ENCODE results near the gene CEBPB. TPM values are rescaled to one million over a fixed set of nuclear protein-coding genes. Genes with fewer than 3 reads are reported as not detected.

CEBPB gene
- total RNA-seq, 1 donor from 2014 or later = 33.8 TPM

DNA sequence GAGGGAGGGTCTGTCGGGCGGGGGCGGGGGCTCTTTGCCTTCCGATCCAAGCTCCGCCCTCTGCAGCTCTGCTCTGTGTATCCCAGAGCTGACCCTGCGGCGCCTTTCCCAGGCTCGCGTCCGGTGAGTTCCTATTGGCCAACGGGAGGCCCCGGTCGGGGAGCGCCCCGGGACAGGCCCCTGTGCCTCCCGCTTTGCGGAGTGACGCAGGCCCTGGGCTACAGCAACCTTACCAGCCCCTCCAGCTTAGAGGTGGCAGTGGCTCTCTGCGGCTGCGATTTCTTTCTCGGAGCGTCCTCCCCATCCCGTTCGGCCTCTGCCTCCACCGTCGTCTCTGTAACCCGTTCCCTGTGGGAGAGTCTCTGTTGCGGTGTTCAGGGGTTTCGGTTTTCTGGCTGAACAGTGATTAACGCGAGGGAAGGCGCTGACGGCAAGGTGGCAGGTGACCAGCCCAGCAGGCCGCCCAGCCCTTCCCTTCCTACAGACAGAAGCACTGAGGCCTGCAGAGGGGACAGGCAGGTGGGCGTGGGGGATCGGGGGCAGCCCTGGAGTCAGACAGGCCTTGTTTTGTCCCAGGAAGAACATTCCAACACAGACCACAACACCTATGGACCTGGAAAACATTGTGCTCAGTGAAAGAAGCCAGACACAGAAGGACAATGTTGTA lies 18.1 kb upstream of the CEBPB start:
- Mint-ChIP-seq H3K9me3 (ENCODE audit: unreplicated experiment) (no peaks in the 10 kb centered on the region), H3K36me3 (ENCODE audit: low read depth, unreplicated experiment) (no peaks in the 10 kb centered on the region), H3K4me3 (ENCODE audit: unreplicated experiment) (peak overlapping the region; percentile 72), H3K27ac (ENCODE audit: unreplicated experiment) (peak overlapping the region; percentile 44), H3K27me3 (ENCODE audit: low read depth, unreplicated experiment) (no peaks in the 10 kb centered on the region), H3K4me1 (ENCODE audit: low read depth, unreplicated experiment) (peaks cover 3% of the 10 kb centered on the region)
- H3K4me1 ChIP-seq (ENCODE audit: insufficient read depth, low read length) = peaks cover 11% of the 10 kb centered on the region
- no peaks in the 10 kb centered on the region for H3K36me3 ChIP-seq (ENCODE audit: insufficient read depth, low read length)
- peak overlapping the region; percentile 72 for H3K9ac ChIP-seq (ENCODE audit: low read length)
- FAIRE-seq (no peak), DNase-seq (ENCODE audit: low read depth) (peak; percentile 55)
- H3K9me3 ChIP-seq (ENCODE audit: insufficient read depth, low read depth, low read length) = no peaks in the 10 kb centered on the region
- H3K27ac ChIP-seq (ENCODE audit: low read depth, low read length) = peak overlapping the region; percentile 25
- H2AFZ ChIP-seq (ENCODE audit: low read depth, low read length) = peak overlapping the region; percentile 87
- peak overlapping the region; percentile 84 for H3K4me2 ChIP-seq (ENCODE audit: low read length)
- H3K27me3 ChIP-seq (ENCODE audit: insufficient read depth, low read length) = no peaks in the 10 kb centered on the region
- no peak for TF ChIP-seq EZH2 (IDR thresholded peaks at IDR 0.05; ENCODE audit: insufficient read depth, low read length)
- no peak for TF ChIP-seq CTCF (IDR thresholded peaks at IDR 0.05; ENCODE audit: insufficient read depth, low read depth, low read length)
- H3K4me3 ChIP-seq (ENCODE audit: insufficient read depth, low read depth, low read length) = peak overlapping the region; percentile 43
- no peaks in the 10 kb centered on the region for H3K79me2 ChIP-seq (ENCODE audit: insufficient read depth, low read length)
- H4K20me1 ChIP-seq (ENCODE audit: insufficient read depth, low read length) = no peaks in the 10 kb centered on the region

DNA sequence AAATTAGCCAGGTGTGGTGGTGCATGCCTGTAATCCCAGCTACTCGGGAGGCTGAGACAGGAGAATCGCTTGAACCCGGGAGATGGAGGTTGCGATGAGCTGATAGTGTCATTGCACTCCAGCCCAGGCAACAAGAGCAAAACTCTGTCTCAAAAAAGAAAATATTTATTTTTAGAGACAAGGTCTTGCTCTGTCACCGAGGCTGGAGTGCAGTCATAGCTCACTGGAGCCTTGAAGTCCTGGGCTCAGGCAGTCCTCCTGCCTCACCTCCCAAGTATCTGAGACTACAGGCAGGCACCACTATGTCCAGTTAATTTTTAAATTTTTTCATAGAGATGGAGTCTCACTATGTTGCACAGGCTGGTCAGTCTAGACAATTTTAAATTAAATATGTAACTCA lies 16.2 kb upstream of the CEBPB start:
- Histone ChIP-seq H3K27me3 (ENCODE audit: insufficient read depth, low read length) (no peaks in the 10 kb centered on the region), H3K27ac (ENCODE audit: low read depth, low read length) (no peak overlapping the region), H3K4me1 (ENCODE audit: insufficient read depth, low read length) (peaks cover 11% of the 10 kb centered on the region), H2AFZ (ENCODE audit: low read depth, low read length) (no peak overlapping the region), H3K9me3 (ENCODE audit: insufficient read depth, low read depth, low read length) (no peaks in the 10 kb centered on the region), H3K4me2 (ENCODE audit: low read length) (no peak overlapping the region), H3K4me3 (ENCODE audit: insufficient read depth, low read depth, low read length) (no peak overlapping the region), H3K36me3 (ENCODE audit: insufficient read depth, low read length) (no peaks in the 10 kb centered on the region), H3K9ac (ENCODE audit: low read length) (no peak overlapping the region), H3K79me2 (ENCODE audit: insufficient read depth, low read length) (no peaks in the 10 kb centered on the region), H4K20me1 (ENCODE audit: insufficient read depth, low read length) (no peaks in the 10 kb centered on the region)
- TF ChIP-seq CTCF (IDR thresholded peaks at IDR 0.05; ENCODE audit: insufficient read depth, low read depth, low read length) (no peak), EZH2 (IDR thresholded peaks at IDR 0.05; ENCODE audit: insufficient read depth, low read length) (no peak)
- H3K4me1 Mint-ChIP-seq (ENCODE audit: low read depth, unreplicated experiment) = peaks cover 2% of the 10 kb centered on the region
- no peak for FAIRE-seq
- H3K4me3 Mint-ChIP-seq (ENCODE audit: unreplicated experiment) = no peak overlapping the region
- H3K9me3 Mint-ChIP-seq (ENCODE audit: unreplicated experiment) = no peaks in the 10 kb centered on the region
- no peak overlapping the region for H3K27ac Mint-ChIP-seq (ENCODE audit: unreplicated experiment)
- H3K36me3 Mint-ChIP-seq (ENCODE audit: low read depth, unreplicated experiment) = no peaks in the 10 kb centered on the region
- DNase-seq (ENCODE audit: low read depth) = no peak
- H3K27me3 Mint-ChIP-seq (ENCODE audit: low read depth, unreplicated experiment) = no peaks in the 10 kb centered on the region

Measured in astrocyte (in vitro differentiated cells and primary cell).